ENCODE measurements around the gene CEP112. TPM values are rescaled to one million over a fixed set of nuclear protein-coding genes. Genes with fewer than 3 reads are reported as not detected.

The CEP112 gene
- total and polyA plus RNA-seq, 2 of the 4 experiments (the other 2 are of a cell fraction): 2.5 to 5.6 TPM

- no peaks in the 10 kb centered on the region for H3K36me3 ChIP-seq (ENCODE audit: control insufficient read depth, insufficient read depth, low read length)
- H3K27ac ChIP-seq (ENCODE audit: insufficient read depth, low read length): no peak overlapping the region
- no peaks in the 10 kb centered on the region for H3K9me3 ChIP-seq (ENCODE audit: control insufficient read depth, insufficient read depth, low read length)
- TF ChIP-seq ELK1 (IDR thresholded peaks at IDR 0.05; ENCODE audit: borderline replicate concordance, low read depth, low read length): no peak
- no peak for TF ChIP-seq NFE2L2 (IDR thresholded peaks at IDR 0.05; ENCODE audit: low read depth, low read length)
- no peak for TF ChIP-seq RCOR1 (IDR thresholded peaks at IDR 0.05; ENCODE audit: insufficient replicate concordance, low read length)
- no peak for TF ChIP-seq FOS (IDR thresholded peaks at IDR 0.05; ENCODE audit: low read depth, low read length)
- no peak for TF ChIP-seq RFX5 (IDR thresholded peaks at IDR 0.05; ENCODE audit: low read depth, low read length)
- no peak overlapping the region for H4K8ac ChIP-seq (ENCODE audit: low read depth in 2 of 2, low read length in 2 of 2)
- H2BK5ac ChIP-seq (ENCODE audit: low read depth, low read length, poor library complexity, severe bottlenecking): no peak overlapping the region
- H2BK20ac ChIP-seq (ENCODE audit: low read depth, low read length): no peak overlapping the region
- no peaks in the 10 kb centered on the region for H4K20me1 ChIP-seq (ENCODE audit: insufficient read depth, low read length)
- no peak overlapping the region for H2BK15ac ChIP-seq (ENCODE audit: low read depth, low read length)
- H3K4me1 ChIP-seq (ENCODE audit: control insufficient read depth, insufficient read depth, low read length): no peaks in the 10 kb centered on the region
- no peak overlapping the region for H2BK120ac ChIP-seq (ENCODE audit: low read depth, low read length)
- H3K4me2 ChIP-seq (ENCODE audit: low read depth, low read length): no peak overlapping the region
- in situ Hi-C loops (cut with MboI; ENCODE audit: low sequenced_read_pairs) (no loop called here), dilution Hi-C loops (cut with HindIII; ENCODE audit: low sequenced_read_pairs, unreplicated experiment) (no loop called here), intact Hi-C loops (cut with micrococcal nuclease) (no loop called here)
- BruUV-seq (replicated peaks): no TSS peak
- no peak overlapping the region for H3K23ac ChIP-seq (ENCODE audit: low read depth, low read length)
- no peaks in the 10 kb centered on the region for H3K9me1 ChIP-seq (ENCODE audit: insufficient read depth, low read length)
- no peak for ATAC-seq (ENCODE audit: low read depth)
- no peak overlapping the region for H4K91ac ChIP-seq (ENCODE audit: insufficient read depth, low read depth, low read length)
- no peak overlapping the region for H3K4me3 ChIP-seq (ENCODE audit: insufficient read depth, low read depth, low read length)
- H3K27me3 ChIP-seq (ENCODE audit: control insufficient read depth, insufficient read depth, low read length): no peaks in the 10 kb centered on the region
- no peak overlapping the region for H3K14ac ChIP-seq (replicated peaks; ENCODE audit: low read depth, low read length)
- ChIA-PET CTCF (no interaction called here), POLR2A (ENCODE audit: unreplicated experiment) (no interaction called here)
- H3K79me1 ChIP-seq (ENCODE audit: low read depth in 1 of 2, low read length in 2 of 2): no peaks in the 10 kb centered on the region
- H2AK5ac ChIP-seq (ENCODE audit: low read depth, low read length): no peak overlapping the region
- 43% methylated on average over 2 of the region's 2 CpGs; no CpG with 5 or more reads in 1 of the 2 experiments for WGBS, 2 experiments (ENCODE audit: extremely low coverage in 2 of 2, insufficient read length in 1 of 2)
- no peak overlapping the region for H3K56ac ChIP-seq (ENCODE audit: extremely low read depth, insufficient read depth, low read length)
- H3K4ac ChIP-seq (ENCODE audit: low read depth, low read length): no peak overlapping the region
- no peak overlapping the region for H2AK9ac ChIP-seq (replicated peaks; ENCODE audit: low read depth, low read length, poor library complexity)
- no peak overlapping the region for H2AFZ ChIP-seq (replicated peaks; ENCODE audit: low read length, poor library complexity)
- no peak overlapping the region for H3K9ac ChIP-seq (ENCODE audit: low read depth, low read length)
- H3K18ac ChIP-seq (ENCODE audit: low read depth, low read length): no peak overlapping the region
- H4K5ac ChIP-seq (ENCODE audit: low read depth, low read length): no peak overlapping the region
- no peak for DNase-seq
These were observed 464.7 kb downstream of the CEP112 start for GRCh38 chr17:65727246-65727645.

Measured in IMR-90 (cell line).